Tibial artery (tissue), 4 donors: ENCODE measurements around the gene OPN1SW.

Source experiments
- DNase-seq, 2 donors: peaks; one replicate each; pipeline ENCODE4 v3.0.0-alpha.2; 2019
- H3K27ac ChIP-seq, 2 donors: fragments of 200-600 bp; sonication (generic) in 1 of 2; 1 replicate in 1 of 2; 2 replicates in 1 of 2; pipeline ENCODE4 v1.5.1; 2018 to 2019; ENCODE audit warnings: mild to moderate bottlenecking in 1 of 2
- H3K27me3 ChIP-seq, 2 donors: fragments of 200-600 bp; sonication (generic) in 1 of 2; one replicate each; pipeline versions ENCODE4 v1.5.1 to v1.6.0; 2016 to 2019
- H3K36me3 ChIP-seq, 3 donors: fragments of 200-600 bp; sonication (generic) in 2 of 3; one replicate each; pipeline ENCODE4 v1.5.1; 2016 to 2019; ENCODE audit warnings: mild to moderate bottlenecking in 2 of 3
- H3K4me1 ChIP-seq, 4 donors: fragments of 200-600 bp; sonication (generic) in 2 of 4; 1 replicate in 3 of 4; 2 replicates in 1 of 4; pipeline ENCODE4 v1.5.1; 2016 to 2019
- H3K4me3 ChIP-seq, 2 donors: fragments of 200-600 bp; sonication (generic) in 1 of 2; 1 replicate in 1 of 2; 2 replicates in 1 of 2; pipeline ENCODE4 v1.5.1; 2018 to 2019; ENCODE audit warnings: mild to moderate bottlenecking in 2 of 2
- H3K9me3 ChIP-seq, 3 donors: fragments of 200-600 bp; sonication (generic) in 1 of 3; one replicate each; pipeline ENCODE4 v1.5.1; 2016 to 2019
- CTCF ChIP-seq, 2 experiments: fragments of 200-600 bp in 1 of 2; fragments of 450-650 bp in 1 of 2; IDR thresholded peaks; one replicate each; pipeline ENCODE4 v1.5.1; 2017 to 2019; ENCODE audit warnings: antibody characterized with exemption in 2 of 2, mild to moderate bottlenecking in 1 of 2, moderate library complexity in 1 of 2
- intact Hi-C: fragments of 100-400 bp; cut with DNase I; formaldehyde crosslinking; loops from one replicate; pipeline ENCODE4 v1.15.0; 2023; ENCODE audit warnings: low total_unique reads

The OPN1SW gene

GRCh38 chr7:128725531-128725930 lies 50.1 kb downstream of the OPN1SW start:
- DNase-seq, result no peak
- Histone ChIP-seq H3K36me3 (no peaks in the 10 kb centered on the region), H3K27ac (no peak overlapping the region), H3K4me1 (no peaks in the 10 kb centered on the region), H3K9me3 (no peaks in the 10 kb centered on the region), H3K4me3 (no peak overlapping the region), H3K27me3 (peaks cover 0 to 13% of the 10 kb centered on the region in 2 donors)
- intact Hi-C loops, result no loop called here
- no peak for TF ChIP-seq CTCF (IDR thresholded peaks at IDR 0.05)

- no peak for DNase-seq
- intact Hi-C loops, result no loop called here
- no peaks in the 10 kb centered on the region for H3K9me3 ChIP-seq
- peaks cover 0 to 13% of the 10 kb centered on the region in 2 donors for H3K27me3 ChIP-seq
- H3K36me3 ChIP-seq, result no peaks in the 10 kb centered on the region
- no peak overlapping the region for H3K4me3 ChIP-seq
- H3K4me1 ChIP-seq, result no peaks in the 10 kb centered on the region
- TF ChIP-seq CTCF (IDR thresholded peaks at IDR 0.05), result no peak
- no peak overlapping the region for H3K27ac ChIP-seq
These were observed 50.9 kb downstream of the OPN1SW start for GRCh38 chr7:128724743-128725142.
